SIG-M5 (cell line): ENCODE results near the gene AGFG1.

ENCODE experiments used
- DNase-seq: peaks from one replicate; lab custom pipeline; 2025; lab: John Stamatoyannopoulos, UW

The AGFG1 gene

DNA sequence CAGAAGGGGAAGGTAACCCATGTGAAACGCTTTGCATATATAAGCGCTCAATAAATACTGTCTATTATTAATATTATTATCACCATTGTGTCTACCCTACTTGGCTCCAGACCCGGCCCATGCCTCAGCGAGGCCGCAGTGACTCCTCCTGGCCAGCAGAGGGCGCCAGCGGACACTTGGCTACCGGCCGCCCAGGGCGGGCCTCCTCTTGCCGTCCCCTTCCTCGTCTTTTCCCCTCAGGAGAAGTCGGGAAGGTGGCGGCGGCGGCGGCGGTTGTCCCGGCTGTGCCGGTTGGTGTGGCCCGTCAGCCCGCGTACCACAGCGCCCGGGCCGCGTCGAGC, at the start of gene AGFG1:
TSS of gene AGFG1 (plus strand) at position 233 of the 341 bp plus-strand sequence. CDS start 266 bp downstream, outside the sequence.
- DNase-seq, result no peak

GRCh38 chr2:227423656-227424499, 48.1 kb upstream of the AGFG1 start:
- no peak for DNase-seq

DNA sequence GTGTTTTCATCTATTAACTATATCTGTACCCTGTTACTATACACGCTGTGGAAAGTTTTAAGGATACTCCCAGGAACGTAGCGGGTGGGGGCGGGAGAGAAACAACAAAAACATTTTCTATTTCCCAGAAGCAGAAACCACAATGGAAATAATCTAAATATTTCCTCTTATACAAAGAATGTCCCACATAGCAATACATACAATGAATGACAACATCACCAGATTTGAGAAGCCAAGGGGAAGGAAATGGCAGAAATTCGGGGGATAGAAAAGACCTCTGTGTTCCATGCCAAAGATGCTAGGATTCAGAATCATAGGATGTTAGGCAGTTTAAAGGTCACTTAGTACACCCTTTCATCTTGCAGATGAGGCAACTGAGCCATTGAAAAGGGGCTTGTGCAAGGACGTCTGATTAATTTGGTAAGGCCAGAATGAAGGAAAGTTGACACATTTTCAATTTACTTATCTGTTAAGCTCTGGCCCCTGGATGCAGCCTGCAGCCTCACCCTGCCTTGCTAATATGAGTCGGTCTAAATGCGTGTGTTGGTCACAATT, 43.1 kb upstream of the AGFG1 start:
- no peak for DNase-seq

DNA sequence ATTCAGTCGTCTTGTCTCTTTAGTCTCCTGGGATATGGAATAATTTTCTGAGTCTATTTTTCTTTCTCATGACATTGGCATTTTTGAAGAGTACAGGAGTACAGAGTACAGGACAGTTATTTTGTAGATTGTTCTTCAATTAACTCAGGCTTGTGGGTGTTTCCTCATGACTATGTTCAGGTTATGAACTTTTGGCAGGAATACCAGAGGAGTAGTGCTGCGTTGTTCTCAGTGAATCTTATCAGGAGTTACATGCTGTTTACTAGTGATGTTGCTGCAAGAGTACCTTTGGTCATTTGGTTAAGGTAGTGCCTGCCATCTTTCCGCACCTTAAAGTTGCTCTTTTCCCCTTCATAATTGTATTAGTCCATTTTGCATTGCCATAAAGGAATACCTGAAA, 41.3 kb upstream of the AGFG1 start:
- DNase-seq, result no peak

DNA sequence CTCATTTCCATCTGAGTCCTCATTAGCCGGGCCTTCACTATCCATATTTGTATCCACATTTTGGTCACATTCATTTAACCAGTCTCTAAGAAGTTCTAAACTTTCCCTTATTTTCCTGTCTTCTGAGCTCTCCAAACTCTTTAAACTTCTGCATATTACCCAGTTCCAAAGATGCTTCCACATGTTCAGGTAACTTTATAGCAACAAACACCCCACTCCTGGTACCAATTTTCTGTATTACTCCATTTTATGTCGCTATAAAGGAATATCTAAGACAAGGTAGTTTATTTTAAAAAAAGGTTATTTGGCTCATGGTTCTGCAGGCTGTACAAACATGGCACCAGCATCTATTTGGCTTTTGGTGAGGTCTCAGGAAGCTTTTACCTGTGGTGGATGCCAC, 38.8 kb upstream of the AGFG1 start:
- no peak for DNase-seq

GRCh38 chr2:227436436-227437174, 35.4 kb upstream of the AGFG1 start:
- DNase-seq, result peak; percentile 27

- no peak for DNase-seq
Measured at GRCh38 chr2:227439214-227439613, 32.7 kb upstream of the AGFG1 start.

DNA sequence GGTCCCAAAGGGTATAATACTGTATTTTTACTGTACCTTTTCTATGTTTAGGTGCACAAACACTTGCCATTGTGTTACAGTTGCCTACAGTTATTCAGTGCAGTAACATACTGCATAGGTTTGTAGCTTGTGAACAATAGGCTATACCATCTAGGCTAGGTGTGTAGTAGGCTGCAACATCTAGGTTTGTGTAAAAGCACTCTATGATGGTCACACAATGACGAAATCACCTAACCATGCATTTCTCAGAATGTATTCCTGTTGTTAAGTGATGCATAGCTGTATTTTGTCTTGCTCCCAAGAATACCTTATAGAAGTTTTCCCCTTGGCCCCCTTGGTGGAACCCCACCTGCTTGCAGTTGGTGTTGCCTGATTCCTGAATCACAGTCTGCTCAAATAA, 29.3 kb upstream of the AGFG1 start:
- no peak for DNase-seq

DNA sequence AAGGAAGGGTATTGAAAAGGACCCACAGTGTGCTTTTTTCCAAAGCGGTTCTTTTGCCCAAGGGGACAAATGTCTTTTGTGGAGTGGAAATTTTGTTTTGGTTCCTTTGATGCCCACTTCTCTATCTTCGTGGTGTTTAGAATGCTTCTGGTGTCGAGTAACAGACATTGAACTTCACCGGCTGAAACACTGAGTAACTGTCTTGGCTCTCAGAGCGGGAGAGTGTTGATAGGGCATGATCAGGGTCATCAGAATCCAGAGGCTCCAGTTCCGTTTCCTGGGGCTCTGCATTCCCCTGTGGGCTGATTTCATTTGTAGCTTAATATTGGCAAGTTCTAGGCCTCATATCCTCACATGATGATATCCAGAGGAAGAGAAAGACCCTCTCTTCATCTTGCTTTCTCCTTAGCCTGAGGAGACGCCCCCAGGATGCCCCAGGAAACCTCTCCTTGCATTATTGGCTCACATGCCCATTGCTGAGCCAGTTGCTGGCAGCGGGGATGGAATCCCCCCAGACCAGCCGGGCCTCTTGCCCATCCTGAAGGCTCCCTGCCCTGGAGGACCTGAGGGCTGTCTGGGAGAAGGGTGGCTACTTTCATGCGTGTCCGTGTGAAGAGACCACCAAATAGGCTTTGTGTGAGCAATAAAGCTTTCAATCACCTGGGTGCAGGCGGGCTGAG, 27.9 kb upstream of the AGFG1 start:
- DNase-seq, result no peak

DNA sequence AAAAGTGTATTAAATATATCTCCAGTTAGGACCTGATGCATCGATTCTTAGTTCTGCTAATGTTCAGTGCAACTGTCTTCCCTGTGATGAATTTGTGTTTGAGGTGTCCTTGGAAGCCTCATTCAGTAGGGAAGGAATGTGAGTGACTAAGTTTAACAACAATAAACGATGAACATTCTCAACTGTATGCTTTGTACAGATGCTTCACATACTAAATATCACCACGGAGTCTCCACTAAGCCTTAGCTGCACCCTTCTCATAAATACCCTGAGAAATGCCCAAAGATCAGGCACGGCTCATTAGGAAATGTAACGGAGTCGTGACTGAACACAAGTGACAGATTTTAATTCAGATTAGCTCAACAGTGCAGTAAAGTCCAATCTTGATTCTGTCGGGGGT, 24.4 kb upstream of the AGFG1 start:
- no peak for DNase-seq

DNA sequence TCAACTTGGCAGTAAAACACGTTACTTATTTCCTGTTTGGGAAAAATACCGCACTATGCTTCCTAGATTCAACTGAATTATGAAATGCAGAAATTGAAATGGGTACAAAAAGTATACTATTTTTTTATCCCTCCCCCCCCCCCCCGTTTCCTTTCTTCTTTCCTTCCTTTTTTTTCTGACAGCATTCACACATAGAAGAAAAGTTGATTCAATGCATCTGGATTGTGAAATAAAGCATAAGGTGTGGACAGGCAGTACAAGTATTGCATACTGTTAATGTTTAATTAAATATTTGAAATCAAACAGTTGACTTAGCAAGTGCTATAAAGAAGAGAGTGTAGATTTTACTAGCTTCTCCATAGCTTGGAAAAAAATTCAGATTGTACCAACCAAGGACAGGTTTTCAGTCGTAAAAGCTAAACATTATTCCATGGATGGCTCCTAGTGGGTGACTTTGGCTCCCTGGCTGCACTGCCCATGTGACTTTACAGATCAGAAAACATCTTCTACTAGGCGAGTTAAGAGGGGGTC, 21.6 kb upstream of the AGFG1 start:
- DNase-seq, result no peak

DNA sequence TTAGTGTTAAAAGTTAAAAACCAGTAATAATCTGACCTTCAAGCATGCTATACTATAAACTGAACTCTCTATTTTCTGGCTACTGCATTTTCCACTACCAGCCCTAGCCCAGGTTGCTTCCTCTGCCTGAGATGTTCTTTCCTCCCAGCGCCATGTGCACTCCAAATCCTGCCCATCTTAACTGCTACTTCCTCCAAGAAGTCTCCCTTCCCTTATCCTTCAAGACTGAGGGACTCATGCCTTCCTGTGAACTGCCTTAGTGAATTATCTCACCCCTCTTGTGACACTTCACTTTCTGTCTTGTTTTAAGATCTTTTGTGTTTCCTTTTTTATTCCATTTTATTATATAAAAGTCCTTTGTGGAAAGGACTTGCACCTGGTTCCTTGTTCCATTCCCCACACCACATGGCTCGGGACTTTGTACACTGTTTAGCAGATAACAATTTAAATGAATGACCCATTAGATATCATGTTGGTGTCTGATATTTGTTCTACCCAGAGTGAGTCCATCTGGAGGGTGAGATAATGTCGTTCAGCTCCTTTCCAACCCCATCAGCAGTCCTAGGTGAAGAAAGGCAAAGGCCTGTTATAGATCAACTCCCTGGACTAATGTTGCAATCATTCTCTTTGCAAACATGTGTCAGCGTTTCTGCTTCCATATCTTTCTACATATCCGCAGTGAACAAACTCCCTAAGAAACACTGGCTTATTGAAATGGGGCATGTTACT, 20.9 kb upstream of the AGFG1 start:
- DNase-seq, result peak; percentile 54

GRCh38 chr2:227451655-227451992, 20.3 kb upstream of the AGFG1 start:
- no peak for DNase-seq

DNA sequence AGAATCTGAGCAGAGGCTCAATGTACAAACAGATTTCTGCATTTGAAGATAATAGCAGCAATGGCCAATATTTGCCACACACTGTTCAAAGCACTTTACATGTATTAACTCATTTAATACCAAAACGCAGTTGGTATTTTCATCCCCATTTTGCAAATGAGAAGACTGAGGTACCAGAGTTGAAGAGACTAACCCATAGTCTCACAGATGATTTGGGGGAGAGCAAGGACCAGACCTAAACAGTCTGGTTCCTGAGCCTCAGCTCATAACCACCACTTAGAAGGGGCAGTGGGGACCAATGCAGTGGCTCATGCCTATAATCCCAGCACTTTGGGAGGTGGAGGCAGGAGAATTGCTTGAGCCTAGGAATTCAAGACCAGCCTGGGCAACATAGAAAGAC, 18.1 kb upstream of the AGFG1 start:
- DNase-seq, result no peak

- DNase-seq, result no peak
Measured at GRCh38 chr2:227454323-227454860, 17.6 kb upstream of the AGFG1 start.

GRCh38 chr2:227455200-227455599, 16.8 kb upstream of the AGFG1 start:
- DNase-seq, result no peak

GRCh38 chr2:227456102-227456501, 15.9 kb upstream of the AGFG1 start:
- no peak for DNase-seq

- DNase-seq, result no peak
Measured at GRCh38 chr2:227456772-227457171, 15.2 kb upstream of the AGFG1 start.

GRCh38 chr2:227460070-227460485, 11.9 kb upstream of the AGFG1 start:
- DNase-seq, result no peak

GRCh38 chr2:227460833-227461232, 11.1 kb upstream of the AGFG1 start:
- no peak for DNase-seq

GRCh38 chr2:227461811-227462461, 10.0 kb upstream of the AGFG1 start:
- no peak for DNase-seq
